ENCODE data around the gene TP53.

TP53 gene

DNA sequence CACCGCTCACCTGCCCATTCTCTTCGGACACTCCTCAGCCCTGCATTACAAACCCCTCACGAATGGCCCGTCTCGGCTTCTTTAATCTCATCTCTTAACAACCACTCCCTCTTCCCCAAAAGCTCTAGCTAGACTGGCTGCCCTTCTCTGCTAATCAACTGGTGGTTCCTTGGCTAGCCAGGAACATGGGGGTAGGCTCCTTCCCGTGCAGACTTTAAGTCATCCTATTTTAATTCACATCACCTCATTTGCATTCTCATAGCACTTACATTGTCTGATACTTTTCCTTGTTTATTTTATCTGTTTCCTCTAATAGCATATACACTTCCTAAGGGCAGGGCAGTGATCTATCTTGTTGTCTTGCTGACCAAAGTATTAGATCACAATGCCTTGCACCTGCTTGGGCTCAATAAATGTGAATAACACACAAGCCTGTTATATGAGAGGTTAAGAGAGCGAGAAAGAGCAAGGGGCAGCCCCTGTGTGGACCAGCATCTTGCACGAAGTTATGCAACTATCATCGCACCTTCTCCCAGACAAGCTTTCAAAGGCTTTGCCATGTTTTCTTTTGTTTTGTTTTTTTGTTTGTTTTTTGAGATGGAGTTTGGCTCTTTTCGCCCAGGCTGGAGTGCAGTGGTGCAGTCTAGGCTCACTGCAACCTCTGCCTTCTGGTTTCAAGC is 9.8 kb downstream of the TP53 start:
- Histone ChIP-seq H2BK12ac (ENCODE audit: low read length in 2 of 2) (no peak overlapping the region), H3K9ac (ENCODE audit: low read length) (peak overlapping the region; percentile 6), H3K9me3 (ENCODE audit: control insufficient read depth, low read length) (peaks cover 10% of the 10 kb centered on the region), H3K14ac (ENCODE audit: low read length in 2 of 2) (no peak overlapping the region), H3K23ac (ENCODE audit: low read length in 2 of 2) (no peak overlapping the region), H2BK120ac (ENCODE audit: low read depth, low read length) (no peak overlapping the region), H2BK5ac (ENCODE audit: low read depth, low read length, poor library complexity, severe bottlenecking) (no peak overlapping the region), H2AFZ (ENCODE audit: low read depth, low read length) (no peak overlapping the region), H3K18ac (ENCODE audit: low read depth in 1 of 2, low read length in 2 of 2) (no peak overlapping the region), H4K91ac (ENCODE audit: low read length) (no peak overlapping the region), H3K4ac (ENCODE audit: low read depth in 1 of 2, low read length in 2 of 2) (no peak overlapping the region), H4K8ac (ENCODE audit: low read length) (no peak overlapping the region), H3K4me2 (ENCODE audit: low read length, poor library complexity, severe bottlenecking) (no peak overlapping the region), H3K79me1 (replicated peaks; ENCODE audit: low read length, poor library complexity, severe bottlenecking) (peaks cover 22% of the 10 kb centered on the region), H3K36me3 (ENCODE audit: control insufficient read depth in 1 of 2, insufficient read depth in 2 of 2, low read depth in 1 of 2, low read length in 2 of 2) (peaks cover 29 to 35% of the 10 kb centered on the region in 2 experiments), H3K27me3 (ENCODE audit: control insufficient read depth in 1 of 2, insufficient read depth in 1 of 2, low read length in 2 of 2) (no peaks in the 10 kb centered on the region), H3K4me1 (ENCODE audit: control insufficient read depth, insufficient read depth, low read depth, low read length) (peaks cover 7% of the 10 kb centered on the region), H3K4me3 (ENCODE audit: insufficient read depth in 1 of 2, low read depth in 1 of 2, low read length in 2 of 2) (no peak overlapping the region), H2AK5ac (ENCODE audit: low read length, severe bottlenecking) (no peak overlapping the region), H3K27ac (ENCODE audit: low read length, poor library complexity, severe bottlenecking) (no peak overlapping the region), H2BK15ac (ENCODE audit: low read depth, poor library complexity, severe bottlenecking) (no peak overlapping the region)
- no peak for DNase-seq
- WGBS = 59% methylated on average over 10 of the region's 10 CpGs

DNA sequence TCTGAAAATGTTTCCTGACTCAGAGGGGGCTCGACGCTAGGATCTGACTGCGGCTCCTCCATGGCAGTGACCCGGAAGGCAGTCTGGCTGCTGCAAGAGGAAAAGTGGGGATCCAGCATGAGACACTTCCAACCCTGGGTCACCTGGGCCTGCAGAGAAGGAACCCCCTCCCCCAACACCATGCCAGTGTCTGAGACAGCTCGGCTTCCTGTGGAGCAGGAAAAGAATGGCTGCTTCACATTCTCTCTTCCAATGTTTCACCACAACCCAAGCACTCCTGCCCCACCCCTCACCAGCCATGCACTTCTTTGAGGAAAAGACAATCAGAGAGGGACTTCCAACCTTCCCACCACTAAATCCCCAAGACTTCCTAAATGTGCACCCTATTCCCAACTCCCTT is 10.8 kb downstream of the TP53 start:
- 92% methylated on average over 5 of the region's 5 CpGs for WGBS
- H3K36me3 ChIP-seq (ENCODE audit: control insufficient read depth in 1 of 2, insufficient read depth in 2 of 2, low read depth in 1 of 2, low read length in 2 of 2) = peaks cover 36 to 43% of the 10 kb centered on the region in 2 experiments
- no peak overlapping the region for H3K9ac ChIP-seq (ENCODE audit: low read length)
- H3K23ac ChIP-seq (ENCODE audit: low read length in 2 of 2) = no peak overlapping the region
- no peak overlapping the region for H3K27ac ChIP-seq (ENCODE audit: low read length, poor library complexity, severe bottlenecking)
- no peaks in the 10 kb centered on the region for H3K27me3 ChIP-seq (ENCODE audit: control insufficient read depth in 1 of 2, insufficient read depth in 1 of 2, low read length in 2 of 2)
- no peak overlapping the region for H3K14ac ChIP-seq (ENCODE audit: low read length in 2 of 2)
- H2BK12ac ChIP-seq (ENCODE audit: low read length in 2 of 2) = no peak overlapping the region
- H2AK5ac ChIP-seq (ENCODE audit: low read length, severe bottlenecking) = no peak overlapping the region
- H3K18ac ChIP-seq (ENCODE audit: low read depth in 1 of 2, low read length in 2 of 2) = no peak overlapping the region
- no peak overlapping the region for H3K4me3 ChIP-seq (ENCODE audit: insufficient read depth in 1 of 2, low read depth in 1 of 2, low read length in 2 of 2)
- H3K4ac ChIP-seq (ENCODE audit: low read depth in 1 of 2, low read length in 2 of 2) = no peak overlapping the region
- H4K91ac ChIP-seq (ENCODE audit: low read length) = no peak overlapping the region
- peaks cover 10% of the 10 kb centered on the region for H3K9me3 ChIP-seq (ENCODE audit: control insufficient read depth, low read length)
- H4K8ac ChIP-seq (ENCODE audit: low read length) = no peak overlapping the region
- H3K4me1 ChIP-seq (ENCODE audit: control insufficient read depth, insufficient read depth, low read depth, low read length) = peaks cover 7% of the 10 kb centered on the region
- no peak for DNase-seq
- H2BK15ac ChIP-seq (ENCODE audit: low read depth, poor library complexity, severe bottlenecking) = no peak overlapping the region
- H3K4me2 ChIP-seq (ENCODE audit: low read length, poor library complexity, severe bottlenecking) = no peak overlapping the region
- peaks cover 22% of the 10 kb centered on the region for H3K79me1 ChIP-seq (replicated peaks; ENCODE audit: low read length, poor library complexity, severe bottlenecking)
- H2BK120ac ChIP-seq (ENCODE audit: low read depth, low read length) = no peak overlapping the region
- H2BK5ac ChIP-seq (ENCODE audit: low read depth, low read length, poor library complexity, severe bottlenecking) = no peak overlapping the region
- H2AFZ ChIP-seq (ENCODE audit: low read depth, low read length) = no peak overlapping the region

DNA sequence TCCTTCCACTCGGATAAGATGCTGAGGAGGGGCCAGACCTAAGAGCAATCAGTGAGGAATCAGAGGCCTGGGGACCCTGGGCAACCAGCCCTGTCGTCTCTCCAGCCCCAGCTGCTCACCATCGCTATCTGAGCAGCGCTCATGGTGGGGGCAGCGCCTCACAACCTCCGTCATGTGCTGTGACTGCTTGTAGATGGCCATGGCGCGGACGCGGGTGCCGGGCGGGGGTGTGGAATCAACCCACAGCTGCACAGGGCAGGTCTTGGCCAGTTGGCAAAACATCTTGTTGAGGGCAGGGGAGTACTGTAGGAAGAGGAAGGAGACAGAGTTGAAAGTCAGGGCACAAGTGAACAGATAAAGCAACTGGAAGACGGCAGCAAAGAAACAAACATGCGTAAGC is 12.4 kb downstream of the TP53 start:
- Histone ChIP-seq H2BK12ac (ENCODE audit: low read length in 2 of 2) (no peak overlapping the region), H3K27me3 (ENCODE audit: control insufficient read depth in 1 of 2, insufficient read depth in 1 of 2, low read length in 2 of 2) (no peaks in the 10 kb centered on the region), H3K14ac (ENCODE audit: low read length in 2 of 2) (no peak overlapping the region), H2AFZ (ENCODE audit: low read depth, low read length) (no peak overlapping the region), H3K9ac (ENCODE audit: low read length) (no peak overlapping the region), H3K4me1 (ENCODE audit: control insufficient read depth, insufficient read depth, low read depth, low read length) (peaks cover 7% of the 10 kb centered on the region), H2BK15ac (ENCODE audit: low read depth, poor library complexity, severe bottlenecking) (no peak overlapping the region), H3K9me3 (ENCODE audit: control insufficient read depth, low read length) (peaks cover 10% of the 10 kb centered on the region), H4K8ac (ENCODE audit: low read length) (no peak overlapping the region), H3K4me2 (ENCODE audit: low read length, poor library complexity, severe bottlenecking) (no peak overlapping the region), H2BK5ac (ENCODE audit: low read depth, low read length, poor library complexity, severe bottlenecking) (no peak overlapping the region), H3K36me3 (ENCODE audit: control insufficient read depth in 1 of 2, insufficient read depth in 2 of 2, low read depth in 1 of 2, low read length in 2 of 2) (peaks cover 45 to 59% of the 10 kb centered on the region in 2 experiments), H4K91ac (ENCODE audit: low read length) (no peak overlapping the region), H2BK120ac (ENCODE audit: low read depth, low read length) (no peak overlapping the region), H2AK5ac (ENCODE audit: low read length, severe bottlenecking) (no peak overlapping the region), H3K18ac (ENCODE audit: low read depth in 1 of 2, low read length in 2 of 2) (no peak overlapping the region), H3K27ac (ENCODE audit: low read length, poor library complexity, severe bottlenecking) (no peak overlapping the region), H3K4ac (ENCODE audit: low read depth in 1 of 2, low read length in 2 of 2) (no peak overlapping the region), H3K23ac (ENCODE audit: low read length in 2 of 2) (no peak overlapping the region), H3K79me1 (replicated peaks; ENCODE audit: low read length, poor library complexity, severe bottlenecking) (peaks cover 22% of the 10 kb centered on the region), H3K4me3 (ENCODE audit: insufficient read depth in 1 of 2, low read depth in 1 of 2, low read length in 2 of 2) (no peak overlapping the region)
- DNase-seq = no peak
- 91% methylated on average over 14 of the region's 14 CpGs for WGBS

DNA sequence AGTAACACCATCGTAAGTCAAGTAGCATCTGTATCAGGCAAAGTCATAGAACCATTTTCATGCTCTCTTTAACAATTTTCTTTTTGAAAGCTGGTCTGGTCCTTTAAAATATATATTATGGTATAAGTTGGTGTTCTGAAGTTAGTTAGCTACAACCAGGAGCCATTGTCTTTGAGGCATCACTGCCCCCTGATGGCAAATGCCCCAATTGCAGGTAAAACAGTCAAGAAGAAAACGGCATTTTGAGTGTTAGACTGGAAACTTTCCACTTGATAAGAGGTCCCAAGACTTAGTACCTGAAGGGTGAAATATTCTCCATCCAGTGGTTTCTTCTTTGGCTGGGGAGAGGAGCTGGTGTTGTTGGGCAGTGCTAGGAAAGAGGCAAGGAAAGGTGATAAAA is 14.1 kb downstream of the TP53 start:
- Histone ChIP-seq H3K27ac (ENCODE audit: low read length, poor library complexity, severe bottlenecking) (no peak overlapping the region), H4K91ac (ENCODE audit: low read length) (no peak overlapping the region), H3K4me1 (ENCODE audit: control insufficient read depth, insufficient read depth, low read depth, low read length) (peaks cover 7% of the 10 kb centered on the region), H3K9me3 (ENCODE audit: control insufficient read depth, low read length) (peaks cover 10% of the 10 kb centered on the region), H2AK5ac (ENCODE audit: low read length, severe bottlenecking) (no peak overlapping the region), H3K36me3 (ENCODE audit: control insufficient read depth in 1 of 2, insufficient read depth in 2 of 2, low read depth in 1 of 2, low read length in 2 of 2) (peaks cover 61 to 75% of the 10 kb centered on the region in 2 experiments), H2BK15ac (ENCODE audit: low read depth, poor library complexity, severe bottlenecking) (no peak overlapping the region), H2AFZ (ENCODE audit: low read depth, low read length) (no peak overlapping the region), H3K4ac (ENCODE audit: low read depth in 1 of 2, low read length in 2 of 2) (no peak overlapping the region), H2BK12ac (ENCODE audit: low read length in 2 of 2) (no peak overlapping the region), H3K14ac (ENCODE audit: low read length in 2 of 2) (no peak overlapping the region), H3K18ac (ENCODE audit: low read depth in 1 of 2, low read length in 2 of 2) (no peak overlapping the region), H3K4me2 (ENCODE audit: low read length, poor library complexity, severe bottlenecking) (no peak overlapping the region), H3K4me3 (ENCODE audit: insufficient read depth in 1 of 2, low read depth in 1 of 2, low read length in 2 of 2) (no peak overlapping the region), H3K79me1 (replicated peaks; ENCODE audit: low read length, poor library complexity, severe bottlenecking) (peaks cover 18% of the 10 kb centered on the region), H3K9ac (ENCODE audit: low read length) (no peak overlapping the region), H2BK5ac (ENCODE audit: low read depth, low read length, poor library complexity, severe bottlenecking) (no peak overlapping the region), H3K27me3 (ENCODE audit: control insufficient read depth in 1 of 2, insufficient read depth in 1 of 2, low read length in 2 of 2) (no peaks in the 10 kb centered on the region), H2BK120ac (ENCODE audit: low read depth, low read length) (no peak overlapping the region), H3K23ac (ENCODE audit: low read length in 2 of 2) (no peak overlapping the region), H4K8ac (ENCODE audit: low read length) (no peak overlapping the region)
- no peak for DNase-seq
- 90% methylated on average over 1 of the region's 2 CpGs for WGBS
